ENCODE results near the gene PCDHGA12. TPM values are rescaled to one million over a fixed set of nuclear protein-coding genes. Genes with fewer than 3 reads are reported as not detected.

The PCDHGA12 gene
- total RNA-seq, 1 experiment from 2014 or later: 0.17 TPM

- Histone ChIP-seq H3K9me2 (ENCODE audit: insufficient read depth) (no peaks in the 10 kb centered on the region), H3K79me2 (ENCODE audit: insufficient read depth, low read length) (no peaks in the 10 kb centered on the region), H3K9ac (ENCODE audit: low read length) (no peak overlapping the region), H3K9me3 (ENCODE audit: control insufficient read depth in 1 of 2, insufficient read depth in 1 of 2, low read depth in 1 of 2, low read length in 2 of 2) (no peaks in the 10 kb centered on the region; a peak in 1 of 4 replicates), H3K4me1 (ENCODE audit: control insufficient read depth in 1 of 2, insufficient read depth in 2 of 2, low read length in 2 of 2) (no peaks in the 10 kb centered on the region), H3K4me2 (ENCODE audit: low read length) (no peak overlapping the region), H3K27ac (ENCODE audit: low read depth, low read length) (no peak overlapping the region), H2AFZ (ENCODE audit: low read depth, low read length, poor library complexity, severe bottlenecking) (no peak overlapping the region), H3K36me3 (ENCODE audit: control insufficient read depth in 1 of 2, insufficient read depth in 2 of 2, low read length in 2 of 2) (no peaks in the 10 kb centered on the region), H3K27me3 (ENCODE audit: insufficient read depth, low read length) (no peaks in the 10 kb centered on the region), H3K4me3 (replicated peaks in 1 of 2; ENCODE audit: low read depth in 1 of 2, low read length in 2 of 2) (no peak overlapping the region), H4K20me1 (ENCODE audit: insufficient read depth) (no peaks in the 10 kb centered on the region)
- ATAC-seq (no peak), DNase-seq (ENCODE audit: low read depth, low spot score) (no peak)
- TF ChIP-seq ZBTB33 (IDR thresholded peaks at IDR 0.05; ENCODE audit: extremely low read depth, insufficient replicate concordance, low read length): no peak
- TF ChIP-seq POLR2A (IDR thresholded peaks at IDR 0.05; ENCODE audit: borderline replicate concordance, extremely low read depth, insufficient read depth, insufficient read length): no peak
- no peak for TF ChIP-seq EZH2phosphoT487 (IDR thresholded peaks at IDR 0.05; ENCODE audit: borderline replicate concordance)
- TF ChIP-seq JUND (IDR thresholded peaks at IDR 0.05): no peak
- TF ChIP-seq ZNF274 (IDR thresholded peaks at IDR 0.05; ENCODE audit: low read depth, low read length): no peak
- TF ChIP-seq, protein P1, sequence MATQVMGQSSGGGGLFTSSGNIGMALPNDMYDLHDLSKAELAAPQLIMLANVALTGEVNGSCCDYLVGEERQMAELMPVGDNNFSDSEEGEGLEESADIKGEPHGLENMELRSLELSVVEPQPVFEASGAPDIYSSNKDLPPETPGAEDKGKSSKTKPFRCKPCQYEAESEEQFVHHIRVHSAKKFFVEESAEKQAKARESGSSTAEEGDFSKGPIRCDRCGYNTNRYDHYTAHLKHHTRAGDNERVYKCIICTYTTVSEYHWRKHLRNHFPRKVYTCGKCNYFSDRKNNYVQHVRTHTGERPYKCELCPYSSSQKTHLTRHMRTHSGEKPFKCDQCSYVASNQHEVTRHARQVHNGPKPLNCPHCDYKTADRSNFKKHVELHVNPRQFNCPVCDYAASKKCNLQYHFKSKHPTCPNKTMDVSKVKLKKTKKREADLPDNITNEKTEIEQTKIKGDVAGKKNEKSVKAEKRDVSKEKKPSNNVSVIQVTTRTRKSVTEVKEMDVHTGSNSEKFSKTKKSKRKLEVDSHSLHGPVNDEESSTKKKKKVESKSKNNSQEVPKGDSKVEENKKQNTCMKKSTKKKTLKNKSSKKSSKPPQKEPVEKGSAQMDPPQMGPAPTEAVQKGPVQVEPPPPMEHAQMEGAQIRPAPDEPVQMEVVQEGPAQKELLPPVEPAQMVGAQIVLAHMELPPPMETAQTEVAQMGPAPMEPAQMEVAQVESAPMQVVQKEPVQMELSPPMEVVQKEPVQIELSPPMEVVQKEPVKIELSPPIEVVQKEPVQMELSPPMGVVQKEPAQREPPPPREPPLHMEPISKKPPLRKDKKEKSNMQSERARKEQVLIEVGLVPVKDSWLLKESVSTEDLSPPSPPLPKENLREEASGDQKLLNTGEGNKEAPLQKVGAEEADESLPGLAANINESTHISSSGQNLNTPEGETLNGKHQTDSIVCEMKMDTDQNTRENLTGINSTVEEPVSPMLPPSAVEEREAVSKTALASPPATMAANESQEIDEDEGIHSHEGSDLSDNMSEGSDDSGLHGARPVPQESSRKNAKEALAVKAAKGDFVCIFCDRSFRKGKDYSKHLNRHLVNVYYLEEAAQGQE (IDR thresholded peaks at IDR 0.05; ENCODE audit: low read depth): no peak
- BruUV-seq (replicated peaks): no TSS peak
- intact Hi-C loops (cut with micrococcal nuclease): no loop called here
- POLR2A ChIA-PET: no interaction called here
- RAD21 ChIA-PET (ENCODE audit: low non-redundant PET in 1 of 2, low total read pairs in 2 of 2, uncharacterized antibody in 2 of 2, unreplicated experiment in 2 of 2): no interaction called here
- CTCF ChIA-PET: no interaction called here
Measured at GRCh38 chr5:141398608-141399007, 31.7 kb upstream of the PCDHGA12 start.

All from HCT116 (cell line).